H9 (cell line): Measurements from ENCODE around the gene ZMPSTE24. TPM values are rescaled to one million over a fixed set of nuclear protein-coding genes. Genes with fewer than 3 reads are reported as not detected.

Experiments
- DNase-seq: peaks from one replicate; pipeline ENCODE4 v3.0.0-alpha.2; 2017
- H2AFZ ChIP-seq: one replicate; pipeline ENCODE4 v1.6.1; 2013; ENCODE audit warnings: mild to moderate bottlenecking, low read length, control low read depth, moderate library complexity
- H2AK5ac ChIP-seq: 2 replicates; pipeline ENCODE4 v1.6.1; 2013; ENCODE audit warnings: low read length, control low read depth, mixed read lengths; ENCODE audit not compliant: insufficient read length
- H2BK120ac ChIP-seq: one replicate; pipeline ENCODE4 v1.6.1; 2013; ENCODE audit warnings: low read depth, mild to moderate bottlenecking, low read length, control low read depth, inconsistent platforms; ENCODE audit not compliant: poor library complexity, severe bottlenecking
- H2BK12ac ChIP-seq: 2 replicates; pipeline ENCODE4 v1.6.1; 2013; ENCODE audit warnings: low read length, control low read depth, mixed read lengths, low read depth; ENCODE audit not compliant: insufficient read length
- H2BK15ac ChIP-seq: 2 replicates; pipeline ENCODE4 v1.6.1; 2013; ENCODE audit warnings: low read depth, low read length, control low read depth
- H2BK20ac ChIP-seq: one replicate; pipeline ENCODE4 v1.6.1; 2013; ENCODE audit warnings: low read depth, mild to moderate bottlenecking, low read length, control low read depth, inconsistent platforms; ENCODE audit not compliant: poor library complexity, severe bottlenecking
- H2BK5ac ChIP-seq: 2 replicates; pipeline ENCODE4 v1.6.1; 2013; ENCODE audit warnings: low read length, control low read depth, mixed read lengths; ENCODE audit not compliant: insufficient read length
- H3K14ac ChIP-seq: 2 replicates; pipeline ENCODE4 v1.6.1; 2013; ENCODE audit warnings: low read length, control low read depth; ENCODE audit not compliant: insufficient read depth
- H3K18ac ChIP-seq: 2 replicates; pipeline ENCODE4 v1.6.1; 2013; ENCODE audit warnings: low read depth, mild to moderate bottlenecking, mixed read lengths, low read length, control low read depth; ENCODE audit not compliant: insufficient read length
- H3K23ac ChIP-seq: 2 replicates; pipeline ENCODE4 v1.6.1; 2013; ENCODE audit warnings: low read length, control low read depth, mixed read lengths, low read depth; ENCODE audit not compliant: insufficient read length
- H3K23me2 ChIP-seq: 2 replicates; pipeline ENCODE4 v1.6.1; 2013; ENCODE audit warnings: low read depth, mild to moderate bottlenecking, mixed read lengths, low read length, control low read depth; ENCODE audit not compliant: insufficient read length, poor library complexity, severe bottlenecking
- H3K27ac ChIP-seq: 2 replicates; pipeline ENCODE4 v1.5.1; 2013; ENCODE audit warnings: low read length, control low read depth, mixed read lengths, low read depth; ENCODE audit not compliant: insufficient read length
- H3K27me3 ChIP-seq: 2 replicates; pipeline ENCODE4 v1.6.1; 2013; ENCODE audit warnings: low read length, control low read depth, inconsistent platforms; ENCODE audit not compliant: insufficient read depth
- H3K4ac ChIP-seq: 2 replicates; pipeline ENCODE4 v1.6.1; 2013; ENCODE audit warnings: low read depth, mild to moderate bottlenecking, control low read depth, inconsistent platforms, low read length, moderate library complexity
- H3K4me1 ChIP-seq: 2 replicates; pipeline ENCODE4 v1.6.1; 2013; ENCODE audit warnings: low read length, control low read depth, inconsistent platforms; ENCODE audit not compliant: insufficient read depth
- H3K4me2 ChIP-seq: 2 replicates; pipeline ENCODE4 v1.6.1; 2013; ENCODE audit warnings: low read length, control low read depth, mixed read lengths; ENCODE audit not compliant: insufficient read length, insufficient read depth
- H3K56ac ChIP-seq: 2 replicates; pipeline ENCODE4 v1.6.1; 2013; ENCODE audit warnings: low read depth, mild to moderate bottlenecking, mixed read lengths, low read length, control low read depth; ENCODE audit not compliant: insufficient read length
- H3K79me1 ChIP-seq: 2 replicates; pipeline ENCODE4 v1.6.1; 2013; ENCODE audit warnings: low read depth, mild to moderate bottlenecking, moderate library complexity, low read length, control low read depth, inconsistent platforms; ENCODE audit not compliant: insufficient read depth, poor library complexity, severe bottlenecking
- H3K79me2 ChIP-seq: 2 replicates; pipeline ENCODE4 v1.6.1; 2013; ENCODE audit warnings: low read length, control low read depth, inconsistent platforms; ENCODE audit not compliant: insufficient read depth
- H3K9ac ChIP-seq: 2 replicates; pipeline ENCODE4 v1.6.1; 2013; ENCODE audit warnings: low read length, control low read depth, mixed read lengths; ENCODE audit not compliant: insufficient read length; ENCODE audit errors: extremely low read depth
- H3K9me3 ChIP-seq: one replicate; pipeline ENCODE4 v1.6.1; 2013; ENCODE audit warnings: low read depth, low read length, inconsistent platforms; ENCODE audit not compliant: control insufficient read depth
- H3T11ph ChIP-seq: one replicate; pipeline ENCODE4 v1.6.1; 2013; ENCODE audit warnings: mild to moderate bottlenecking, low read length, control low read depth, inconsistent platforms
- H4K20me1 ChIP-seq: one replicate; pipeline ENCODE4 v1.6.1; 2013; ENCODE audit not compliant: control insufficient read depth, insufficient read length, insufficient read depth
- H4K5ac ChIP-seq: 2 replicates; pipeline ENCODE4 v1.6.1; 2013; ENCODE audit warnings: low read depth, mild to moderate bottlenecking, mixed read lengths, low read length, control low read depth; ENCODE audit not compliant: insufficient read length
- H4K8ac ChIP-seq: replicated peaks from 2 replicates; pipeline ENCODE4 v1.6.1; 2013; ENCODE audit warnings: low read length, control low read depth, mixed read lengths, low read depth; ENCODE audit not compliant: insufficient read length
- H4K91ac ChIP-seq: 2 replicates; pipeline ENCODE4 v1.6.1; 2013; ENCODE audit warnings: low read depth, mild to moderate bottlenecking, moderate library complexity, mixed read lengths, low read length, control low read depth; ENCODE audit not compliant: insufficient read length
- H3K27ac Mint-ChIP-seq, 3 experiments: 2 replicates in 2 of 3; 3 replicates in 1 of 3; pipeline ENCODE4 v1.8.0; 2020 to 2021; ENCODE audit warnings: mixed read lengths in 3 of 3, mild to moderate bottlenecking in 1 of 3, moderate library complexity in 1 of 3
- H3K27me3 Mint-ChIP-seq: 2 replicates; pipeline ENCODE4 v1.8.0; 2021; ENCODE audit warnings: low read depth, mild to moderate bottlenecking, moderate library complexity, mixed read lengths
- H3K36me3 Mint-ChIP-seq, 3 experiments: 2 replicates in 2 of 3; 3 replicates in 1 of 3; pipeline ENCODE4 v1.8.0; 2020 to 2021; ENCODE audit warnings: low read depth in 3 of 3, mixed read lengths in 3 of 3; ENCODE audit not compliant: insufficient read depth in 1 of 3
- H3K4me1 Mint-ChIP-seq, 2 experiments: 2 replicates each; pipeline ENCODE4 v1.8.0; 2020; ENCODE audit warnings: mixed read lengths in 2 of 2
- H3K4me3 Mint-ChIP-seq, 2 experiments: 2 replicates in 1 of 2; 3 replicates in 1 of 2; pipeline ENCODE4 v1.8.0; 2020 to 2021; ENCODE audit warnings: mild to moderate bottlenecking in 2 of 2, mixed read lengths in 2 of 2, moderate library complexity in 1 of 2
- H3K9me3 Mint-ChIP-seq, 2 experiments: 2 replicates in 1 of 2; 3 replicates in 1 of 2; pipeline ENCODE4 v1.8.0; 2020; ENCODE audit warnings: mild to moderate bottlenecking in 2 of 2, mixed read lengths in 2 of 2, moderate library complexity in 1 of 2
- CTCF ChIP-seq: fragments of 200-600 bp; sonication (generic); conservative IDR thresholded peaks from 3 replicates; pipeline ENCODE4 v1.8.0; 2021; ENCODE audit warnings: antibody characterized with exemption, mild to moderate bottlenecking
- WGBS: extraction: QIAGEN DNeasy Blood & Tissue Kit; methylation state at CpG from one replicate; pipeline ENCODE4 v1.1.7; 2013; ENCODE audit warnings: missing lambda C conversion rate, low lambda C conversion rate, mixed read lengths; ENCODE audit not compliant: insufficient read length; ENCODE audit errors: extremely low coverage; 5-methylcytosine and 5-hydroxymethylcytosine counted together
- total RNA-seq: library from RNA; stranded (reverse); gene quantifications from 2 replicates; pipeline ENCODE4 v1.2.1, GENCODE V29; 2021

Gene ZMPSTE24
- total RNA-seq, 1 experiment from 2014 or later, result 47.6 TPM

DNA sequence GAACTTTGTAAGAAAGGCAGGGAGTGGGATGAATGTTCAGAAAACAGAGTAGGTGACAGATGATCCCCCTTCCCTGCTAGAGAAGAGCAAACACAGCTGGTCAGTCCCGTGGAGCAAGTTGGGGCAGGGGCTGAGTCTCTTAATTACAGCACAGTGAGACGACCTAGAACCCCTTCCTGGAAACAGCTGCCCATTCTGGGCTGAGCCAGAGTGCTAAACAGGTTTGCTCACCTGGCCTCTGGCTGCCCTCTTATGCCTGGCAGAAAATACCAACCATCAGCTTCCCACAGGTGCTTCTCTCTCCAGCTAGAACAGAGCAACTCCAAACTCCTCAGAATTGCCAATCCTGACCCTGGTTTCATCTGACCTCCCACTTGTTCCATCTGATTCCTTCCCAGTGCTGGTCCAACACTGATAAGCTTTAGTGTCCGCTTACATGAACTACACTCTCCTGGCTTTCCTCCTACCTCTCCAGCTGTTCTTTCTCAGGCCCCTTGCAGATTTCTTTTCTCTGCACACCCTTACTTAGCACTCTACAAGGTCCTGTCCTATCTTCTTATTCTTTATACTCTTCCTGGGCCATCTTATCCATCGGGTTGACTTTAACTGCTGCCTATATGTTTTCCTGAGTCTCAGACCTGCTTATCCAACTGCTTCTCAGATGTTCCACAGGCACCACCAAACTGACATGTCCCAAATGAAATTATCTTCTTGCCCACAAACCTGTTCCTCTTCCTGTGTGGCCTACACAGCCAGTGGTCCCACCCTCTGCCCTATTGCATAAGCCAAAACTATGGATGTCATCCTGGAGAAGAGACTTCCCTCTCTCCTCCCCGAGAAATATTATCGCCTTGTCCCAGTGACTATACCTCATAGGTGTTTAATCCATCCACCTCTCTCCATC, 81.6 kb downstream of the ZMPSTE24 start:
- Histone ChIP-seq H3K79me2 (no peaks in the 10 kb centered on the region), H2BK120ac (no peak overlapping the region), H3K4me1 (no peaks in the 10 kb centered on the region), H3K18ac (no peak overlapping the region), H3K4ac (no peak overlapping the region), H4K5ac (no peak overlapping the region), H2AFZ (no peak overlapping the region), H4K91ac (no peak overlapping the region), H3K79me1 (no peaks in the 10 kb centered on the region), H4K8ac (no peak overlapping the region), H4K20me1 (no peaks in the 10 kb centered on the region), H3K56ac (no peak overlapping the region), H2AK5ac (no peak overlapping the region), H3K9ac (no peak overlapping the region), H3T11ph (no peak overlapping the region), H3K23ac (no peak overlapping the region), H3K14ac (no peak overlapping the region), H3K27me3 (no peaks in the 10 kb centered on the region; the same call in 1 of the 2 replicates), H3K27ac (no peak overlapping the region), H3K9me3 (no peaks in the 10 kb centered on the region), H2BK15ac (no peak overlapping the region), H3K23me2 (peaks cover 6% of the 10 kb centered on the region), H2BK20ac (no peak overlapping the region), H3K4me2 (no peak overlapping the region), H2BK5ac (no peak overlapping the region), H2BK12ac (no peak overlapping the region)
- TF ChIP-seq CTCF, result no peak
- H3K4me1 Mint-ChIP-seq, result peaks cover 3 to 6% of the 10 kb centered on the region in 2 experiments; a peak in 3 of 4 replicates
- no CpG with 5 or more reads among the region's 6 CpGs for WGBS
- H3K9me3 Mint-ChIP-seq, result no peaks in the 10 kb centered on the region; a peak in 1 of 5 replicates
- H3K27ac Mint-ChIP-seq, result no peak overlapping the region
- no peak for DNase-seq
- H3K27me3 Mint-ChIP-seq, result peaks cover 29% of the 10 kb centered on the region
- H3K4me3 Mint-ChIP-seq, result no peak overlapping the region
- H3K36me3 Mint-ChIP-seq, result no peaks in the 10 kb centered on the region
